OCI-M2 (cell line): ENCODE data around the gene FOXS1.

Experiments
- DNase-seq: peaks from one replicate; lab custom pipeline; 2025; ENCODE audit not compliant: unreplicated experiment; lab: John Stamatoyannopoulos, UW

FOXS1 gene

DNA sequence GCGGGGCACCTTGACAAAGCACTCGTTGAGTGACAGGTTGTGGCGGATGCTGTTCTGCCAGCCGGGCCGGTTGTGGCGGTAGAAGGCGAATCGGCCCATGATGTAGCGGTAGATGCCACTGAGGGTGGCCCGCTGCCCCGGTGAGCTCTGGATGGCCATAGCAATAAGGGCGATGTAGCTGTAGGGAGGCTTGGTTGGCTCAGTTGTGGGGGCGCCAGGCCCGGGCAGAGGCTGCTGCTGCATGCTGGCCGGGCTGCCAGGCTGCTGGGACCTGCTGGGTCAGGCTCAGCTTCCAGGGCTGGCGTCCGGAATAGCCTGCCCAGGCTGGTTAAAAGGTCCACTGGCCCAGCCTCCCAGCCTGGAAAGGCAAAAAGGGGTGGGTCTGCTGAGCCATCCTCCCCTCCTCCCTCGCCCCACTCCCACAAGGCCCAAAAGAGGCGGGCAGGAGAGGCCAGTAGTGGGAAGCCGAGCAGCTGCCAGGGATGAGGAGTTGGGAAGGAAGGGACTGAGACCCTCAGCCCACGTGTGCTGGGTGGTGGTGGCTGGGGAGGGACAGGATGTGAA, at the start of gene FOXS1:
Gene FOXS1 (minus strand): TSS at position 305 of the 564 bp plus-strand sequence. CDS start 62 bp downstream, at position 243.
- no peak for DNase-seq

DNA sequence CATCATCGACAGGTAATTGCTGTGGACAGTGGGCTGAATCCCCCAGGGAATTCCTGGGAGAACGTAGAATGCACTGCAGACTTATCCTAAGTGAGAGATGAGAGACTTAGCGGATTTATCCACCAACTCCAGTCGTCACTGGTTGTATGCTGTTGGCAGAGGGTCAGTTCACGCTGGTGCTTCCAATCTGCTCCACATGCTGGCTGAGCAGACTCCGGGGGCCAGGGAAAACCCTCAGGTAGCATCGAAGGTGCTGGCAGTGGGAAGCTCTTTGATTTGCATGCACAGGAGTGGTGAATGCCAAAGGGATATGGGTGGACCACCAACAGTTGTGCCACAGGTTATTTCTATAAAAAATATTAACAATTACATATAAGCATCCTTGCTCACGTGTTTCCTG, 45.2 kb upstream of the FOXS1 start:
- DNase-seq = no peak

DNA sequence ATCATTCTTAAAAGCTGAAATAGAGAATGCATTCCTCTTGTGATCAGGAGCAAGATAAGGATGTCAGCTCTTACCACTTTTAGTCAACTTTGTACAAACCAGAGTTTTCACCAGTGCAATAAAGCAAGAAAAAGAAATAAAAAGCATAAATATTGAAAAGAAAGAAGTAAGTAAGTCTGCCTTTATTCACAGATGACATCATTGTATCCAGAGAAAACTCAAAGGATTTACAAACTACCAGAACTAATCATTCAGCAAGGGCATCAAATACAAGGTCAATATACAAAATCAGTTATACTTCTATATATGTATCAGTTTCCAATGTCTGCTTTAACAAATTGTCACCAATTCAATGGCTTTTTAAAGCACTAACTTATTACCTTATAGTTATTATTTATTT, 38.4 kb upstream of the FOXS1 start:
- no peak for DNase-seq

DNA sequence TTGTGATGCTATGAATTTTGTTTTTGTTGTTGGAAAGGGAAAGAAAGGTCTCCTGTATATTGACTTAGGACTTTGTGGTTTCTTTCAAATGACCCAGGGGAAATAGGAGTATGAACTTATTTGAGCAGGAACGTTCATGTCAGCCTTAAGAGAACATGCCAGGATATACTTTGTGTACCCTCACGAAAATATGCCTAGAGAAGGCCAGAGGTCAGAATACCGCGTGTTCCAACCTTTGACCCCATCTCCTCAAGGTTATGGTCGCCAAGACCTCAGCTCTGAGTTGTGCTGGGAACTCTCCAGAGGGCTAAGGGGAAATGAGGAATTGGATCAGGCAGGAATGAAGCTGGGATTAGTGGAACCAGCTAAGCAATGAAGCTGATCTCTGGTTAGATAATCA, 36.5 kb upstream of the FOXS1 start:
- no peak for DNase-seq

DNA sequence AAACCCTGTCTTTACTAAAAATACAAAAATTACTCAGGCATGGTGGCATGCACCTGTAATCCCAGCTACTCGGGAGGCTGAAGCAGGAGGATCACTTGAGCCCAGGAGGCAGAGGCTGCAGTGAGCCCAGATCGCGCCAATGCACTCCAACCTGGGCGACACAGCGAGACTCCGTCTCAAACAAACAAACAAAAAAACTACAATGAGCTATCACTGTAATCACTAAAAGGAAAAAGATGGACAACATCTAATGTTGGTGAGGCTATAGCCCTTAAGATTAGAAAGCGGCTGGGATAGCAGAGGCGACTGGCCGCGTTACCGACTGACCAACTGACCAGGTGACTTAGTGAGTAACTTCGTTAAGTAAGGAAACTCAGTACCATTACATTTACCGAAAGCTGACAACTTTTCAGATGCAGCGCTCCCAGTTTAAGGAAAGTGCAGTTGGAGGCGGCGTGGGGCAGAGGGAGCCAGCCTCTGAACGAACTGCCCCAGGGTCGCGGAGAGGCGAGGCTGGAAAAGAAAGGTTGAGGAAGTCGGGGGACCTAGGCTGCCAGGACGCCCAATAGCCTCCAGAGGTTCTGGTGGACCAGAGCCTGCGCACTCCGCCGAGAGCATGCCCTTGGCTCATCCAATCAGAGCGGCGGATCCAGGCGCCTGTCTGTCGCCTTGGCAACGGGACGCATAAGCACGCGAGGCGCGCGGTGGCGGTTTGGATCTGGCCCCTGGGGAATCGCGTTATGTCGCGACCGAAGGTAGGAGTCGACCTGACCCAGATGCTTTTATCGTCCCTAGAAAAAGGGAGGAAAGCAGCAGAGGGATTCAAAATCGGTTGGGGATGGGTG, 34.0 kb upstream of the FOXS1 start:
- peak; percentile 89 for DNase-seq

DNA sequence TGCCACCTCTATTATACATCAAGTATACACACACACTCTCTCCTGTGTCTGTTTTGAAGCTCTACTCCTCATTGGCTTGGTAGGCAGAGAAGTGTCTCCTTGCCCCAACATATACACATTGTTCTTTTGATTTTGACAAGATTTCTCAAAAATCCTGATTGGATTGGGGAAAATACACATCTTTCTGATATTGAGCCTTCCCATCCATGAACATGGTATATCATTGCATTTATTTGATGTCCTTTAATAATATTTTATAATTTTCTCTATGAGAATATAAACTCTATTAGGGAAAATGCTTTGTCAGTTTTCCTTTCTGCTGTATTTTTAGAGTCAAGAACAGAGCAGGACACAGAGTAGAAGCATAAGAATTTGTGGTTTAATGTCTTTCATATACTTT, 32.3 kb upstream of the FOXS1 start:
- no peak for DNase-seq

DNA sequence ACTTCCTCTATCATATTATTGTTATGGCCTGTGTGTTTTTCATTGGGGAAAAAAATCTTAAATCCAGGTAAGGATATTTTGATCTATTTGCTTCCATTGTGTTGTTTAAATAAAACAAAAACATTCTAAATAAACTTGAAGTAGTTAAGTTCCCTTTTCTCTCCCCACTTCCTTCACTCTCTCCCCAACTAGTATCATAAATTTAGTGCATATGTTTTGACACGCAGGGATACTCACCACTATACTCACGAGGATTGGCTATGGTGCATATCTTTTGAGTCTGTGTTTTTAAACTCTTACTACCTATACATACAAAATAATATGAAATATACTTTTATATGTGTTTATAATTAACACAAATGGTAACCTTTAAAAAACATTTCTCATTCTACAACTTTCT, 30.3 kb upstream of the FOXS1 start:
- no peak for DNase-seq

DNA sequence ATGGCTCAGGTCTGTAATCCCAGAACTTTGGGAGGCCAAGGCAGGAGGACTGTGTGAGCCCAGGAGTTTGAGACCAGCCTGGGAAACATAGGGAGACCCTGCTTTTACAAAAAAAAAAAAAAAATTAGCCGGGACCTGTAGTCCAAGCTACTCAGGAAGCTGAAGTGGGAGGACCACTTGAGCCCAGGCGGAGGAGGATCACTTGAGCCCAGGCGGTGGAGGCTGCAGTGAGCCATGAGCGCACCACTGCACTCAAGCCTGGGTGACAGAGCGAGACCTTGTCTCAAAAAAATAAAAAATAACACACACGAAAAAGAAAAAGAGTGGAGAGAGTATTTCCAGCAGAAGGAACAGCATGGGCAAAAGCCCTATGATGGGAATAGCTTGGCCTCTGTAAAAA, 27.0 kb upstream of the FOXS1 start:
- DNase-seq = no peak

DNA sequence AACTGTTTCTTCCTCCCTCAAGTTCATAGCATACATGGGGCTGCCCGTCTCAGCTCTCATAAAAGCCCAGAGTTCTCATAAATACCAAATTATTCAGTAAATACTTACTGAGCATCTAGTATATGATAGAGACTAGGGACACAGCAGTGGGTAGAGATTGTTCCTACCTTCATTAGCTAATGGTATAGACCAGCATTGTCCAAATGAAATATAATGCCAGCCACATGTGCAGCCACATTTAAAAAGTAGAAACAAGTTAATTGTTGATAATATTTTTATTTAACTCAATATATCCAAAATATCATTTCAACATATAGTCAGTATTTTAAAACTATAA, 26.2 kb upstream of the FOXS1 start:
- DNase-seq = no peak

DNA sequence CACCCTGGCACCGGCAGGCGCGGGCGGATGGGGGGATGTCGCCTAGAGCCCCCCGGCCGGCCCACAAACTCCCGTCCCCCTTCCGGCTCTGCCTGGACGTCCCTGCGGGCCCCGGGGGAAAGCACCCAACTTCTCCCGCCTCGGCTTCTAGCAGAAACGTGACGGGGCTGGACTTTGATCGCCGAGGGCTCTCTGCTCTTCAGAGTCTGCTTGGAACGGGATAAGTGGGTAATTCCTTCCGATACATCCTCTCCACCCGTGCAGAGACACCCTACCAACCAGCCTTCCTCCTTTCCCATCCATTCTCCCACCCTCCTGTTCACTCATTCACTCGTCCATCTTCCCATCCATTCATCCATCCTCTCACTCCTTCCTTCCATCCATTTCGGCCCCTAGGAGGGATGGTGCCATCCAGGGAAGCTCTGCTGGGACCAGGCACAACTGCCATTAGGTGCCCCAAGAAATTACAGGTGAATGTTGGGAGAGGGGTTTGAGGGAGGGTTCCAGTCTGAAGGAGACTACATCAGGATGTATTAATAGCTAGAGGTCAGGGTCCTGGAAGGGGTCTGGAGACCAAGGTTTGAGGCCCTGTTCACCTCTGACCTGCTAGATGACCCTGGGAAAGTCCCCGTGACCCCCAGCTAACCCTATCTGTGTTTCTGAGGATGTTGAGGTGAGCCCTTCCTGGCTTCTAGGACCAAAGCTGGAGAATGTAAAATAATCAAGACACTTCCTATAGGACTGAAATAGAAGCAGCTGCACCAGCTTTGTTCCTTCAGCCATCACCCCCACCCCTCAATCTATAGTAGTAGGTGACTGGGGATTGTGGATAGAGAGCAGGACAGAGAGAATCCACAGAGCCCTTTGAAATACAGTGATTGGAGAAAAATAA, 25.6 kb upstream of the FOXS1 start:
- DNase-seq = no peak

DNA sequence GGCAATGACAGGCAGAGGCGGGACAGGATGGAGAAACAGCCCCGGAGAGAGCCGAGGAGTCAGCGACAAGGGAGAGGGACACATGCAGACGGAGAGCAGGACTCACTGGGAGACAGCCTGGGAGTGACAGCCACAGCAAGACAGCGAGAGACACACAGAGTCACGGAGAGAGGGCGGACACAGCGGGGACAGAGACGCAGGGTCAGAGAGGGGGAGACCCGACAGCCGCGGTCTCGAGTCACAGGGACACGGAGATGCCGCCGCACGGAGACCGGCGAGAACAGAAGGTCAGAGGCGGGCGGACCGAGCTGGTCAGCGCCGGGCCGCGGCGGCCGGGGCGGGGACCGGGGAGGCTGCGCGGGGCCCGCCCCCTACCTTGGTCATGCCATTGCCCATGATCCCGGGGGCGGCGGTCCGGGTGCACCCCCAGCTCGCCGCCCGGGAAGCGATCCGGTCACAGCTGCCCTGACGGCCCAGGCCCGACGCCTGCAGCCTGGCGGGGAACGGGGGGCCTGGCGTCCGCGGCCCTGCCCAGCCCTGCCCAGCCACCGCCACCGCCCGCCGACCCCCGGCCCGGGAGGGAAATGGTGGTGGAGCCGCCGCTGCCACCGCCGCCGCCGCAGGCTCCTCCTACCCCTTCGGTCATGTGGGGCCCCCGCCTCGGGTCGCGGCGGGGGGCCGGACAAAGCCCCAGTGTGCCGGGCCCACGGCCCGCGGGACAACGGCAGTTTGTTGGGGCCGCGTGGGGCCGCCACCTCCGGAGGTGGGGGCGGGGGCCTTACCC, 24.7 kb upstream of the FOXS1 start, which contains the start of the genes DUSP15 and TTLL9:
Gene DUSP15 (minus strand): TSS at position 586 of the 784 bp plus-strand sequence. CDS start 190 bp downstream, at position 396.
Gene TTLL9 (plus strand): TSS at position 693 of the 784 bp plus-strand sequence. CDS start 493 bp downstream, outside the sequence.
- DNase-seq = no peak

DNA sequence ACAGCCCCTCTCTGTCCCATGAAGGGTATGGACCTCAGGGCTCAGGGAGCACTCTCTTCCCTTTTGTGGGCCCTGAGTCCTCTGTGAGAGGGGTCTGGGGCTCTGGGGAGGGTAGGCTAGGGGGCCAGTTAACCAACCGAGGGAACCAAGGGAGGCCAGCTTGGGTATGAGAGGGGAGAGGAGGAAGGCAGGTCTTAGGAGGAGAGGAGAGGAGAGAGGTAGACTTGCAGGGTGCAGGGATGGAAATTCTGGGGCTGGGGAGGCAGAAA, 24.2 kb upstream of the FOXS1 start:
- DNase-seq = no peak

DNA sequence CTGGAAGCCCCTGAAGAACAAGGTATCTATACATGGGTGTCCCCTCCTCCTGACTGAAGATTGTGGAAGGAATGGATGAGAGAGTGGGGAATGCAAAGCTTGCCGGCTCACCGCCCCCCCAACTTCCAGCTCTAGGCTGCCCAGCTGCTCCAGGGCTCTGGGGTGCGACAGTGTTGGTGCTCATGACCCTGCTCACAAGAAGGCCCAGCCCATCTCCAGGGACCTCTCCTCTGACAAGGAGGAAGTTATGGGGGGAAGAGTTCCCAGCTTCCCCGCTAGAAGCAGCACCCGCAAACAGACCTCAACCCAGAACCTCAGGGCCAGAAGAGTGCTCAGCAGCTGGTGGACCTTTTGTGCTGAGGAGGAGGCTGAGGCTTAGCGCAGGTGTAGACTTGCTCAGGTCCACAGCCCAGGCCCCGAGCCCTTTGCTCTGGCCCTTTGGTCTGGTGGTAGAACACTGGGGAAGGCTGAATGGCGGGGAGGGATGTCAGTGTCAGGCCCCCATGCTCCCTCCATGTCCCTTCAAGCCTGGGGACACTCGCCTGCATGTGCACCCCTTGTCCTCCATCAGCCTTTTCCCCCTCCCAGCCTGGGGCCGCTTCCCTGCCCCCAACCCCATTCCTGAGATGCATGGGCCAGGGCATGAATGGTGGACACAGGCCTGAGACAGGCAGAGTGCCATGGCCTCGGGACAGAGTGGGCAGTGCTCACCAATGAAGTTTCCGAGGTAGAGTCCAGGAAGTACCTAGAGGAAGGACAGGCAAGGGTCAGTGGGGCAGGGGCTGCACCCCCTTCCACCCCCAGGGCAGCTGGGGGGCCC, 23.7 kb upstream of the FOXS1 start:
- no peak for DNase-seq

DNA sequence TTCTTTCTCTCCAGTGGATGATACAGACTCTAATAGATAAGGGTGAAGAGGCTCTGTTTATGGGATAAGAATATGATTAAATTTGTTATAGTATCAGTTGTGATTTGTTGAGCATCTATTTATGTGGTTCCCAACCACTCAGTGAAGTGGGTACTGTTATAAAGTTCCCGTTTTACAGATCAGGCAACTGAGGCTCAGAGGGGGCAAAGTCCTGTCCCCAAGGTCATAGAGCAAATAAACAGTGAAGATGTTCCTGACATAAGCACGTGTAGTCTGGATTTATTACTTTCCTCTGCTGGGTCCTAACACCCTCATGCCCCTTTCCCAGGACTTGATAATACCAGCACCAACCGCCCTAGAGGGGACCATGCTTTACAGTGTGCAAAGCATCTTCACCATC, 20.8 kb upstream of the FOXS1 start:
- DNase-seq = no peak

DNA sequence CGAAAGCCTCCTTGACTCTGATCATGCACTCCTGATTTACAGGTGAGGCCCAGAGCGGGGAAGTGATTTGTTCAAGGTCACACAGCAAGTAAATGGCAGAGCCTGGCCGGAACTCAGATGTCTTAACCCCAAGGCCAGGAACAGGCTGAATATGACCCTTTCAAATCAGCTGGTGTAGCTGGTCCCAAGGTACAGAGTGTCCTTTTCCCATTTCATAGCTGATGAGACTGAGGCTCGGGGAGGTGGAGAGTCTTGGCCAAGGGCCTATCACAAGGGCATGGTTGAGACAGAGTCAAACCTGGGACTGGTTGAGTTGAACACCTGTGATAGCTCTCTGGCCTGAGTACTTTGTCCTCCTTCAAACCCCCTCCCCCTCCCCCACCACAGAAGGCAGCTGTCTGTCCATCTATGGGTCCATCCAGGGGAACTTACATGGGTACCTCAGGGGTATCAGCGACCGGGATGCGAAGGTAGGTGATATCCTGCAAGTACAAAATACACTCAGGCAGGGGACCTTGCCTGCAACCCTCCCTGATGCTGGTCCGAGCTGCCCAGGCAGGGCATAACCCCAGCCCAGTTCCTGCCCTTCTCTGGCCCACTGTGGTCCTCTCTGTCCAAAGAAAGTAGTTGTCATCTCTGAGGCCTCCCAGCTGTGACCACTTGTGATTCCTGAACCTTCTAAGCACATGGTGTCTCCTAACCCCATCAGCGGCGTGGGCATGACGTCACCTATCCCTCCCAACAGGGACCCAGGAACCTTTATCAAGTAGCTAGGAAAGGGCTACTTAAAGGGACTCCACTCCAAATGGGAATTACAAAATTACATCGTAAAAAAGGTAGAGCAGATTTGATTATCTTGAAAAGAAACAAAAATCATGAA, 19.4 kb upstream of the FOXS1 start:
- no peak for DNase-seq

DNA sequence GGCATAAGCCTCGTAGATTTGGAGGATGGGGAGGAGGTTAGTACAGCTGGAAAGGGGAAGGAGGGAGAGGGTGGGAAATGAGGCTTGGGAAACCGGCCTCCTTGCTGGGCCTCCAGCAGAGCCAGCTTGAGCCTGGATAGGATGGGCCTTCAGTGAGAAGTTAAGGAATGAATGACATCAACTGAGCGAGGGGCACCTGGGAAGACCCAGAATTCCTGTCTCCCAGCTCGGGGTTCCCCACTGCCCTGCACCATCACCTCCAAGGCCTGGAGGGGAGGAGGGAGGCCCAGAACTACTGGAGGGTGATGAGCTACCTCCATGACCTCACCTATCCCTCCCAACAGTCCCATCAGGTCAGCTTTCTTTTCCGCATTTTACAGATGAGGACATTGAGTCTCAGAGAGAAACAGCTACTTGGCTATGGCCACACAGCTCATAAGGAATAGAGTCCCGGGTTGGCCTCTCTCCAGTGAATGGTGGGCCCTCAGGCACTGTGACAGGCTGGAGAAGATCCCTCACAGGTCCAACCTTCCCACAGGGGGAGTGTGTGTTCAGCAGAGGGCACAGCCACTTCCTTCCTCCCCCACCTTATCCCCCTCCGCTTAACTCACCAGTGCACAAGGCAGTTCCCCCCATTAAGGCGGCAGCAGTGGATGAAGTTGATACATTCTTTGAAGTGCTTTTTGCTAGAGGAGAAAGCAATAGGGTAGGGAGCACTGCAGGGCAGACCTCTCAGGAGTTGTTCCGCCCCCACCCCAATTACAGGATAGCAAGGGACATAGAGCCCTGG, 18.1 kb upstream of the FOXS1 start:
- DNase-seq = no peak

DNA sequence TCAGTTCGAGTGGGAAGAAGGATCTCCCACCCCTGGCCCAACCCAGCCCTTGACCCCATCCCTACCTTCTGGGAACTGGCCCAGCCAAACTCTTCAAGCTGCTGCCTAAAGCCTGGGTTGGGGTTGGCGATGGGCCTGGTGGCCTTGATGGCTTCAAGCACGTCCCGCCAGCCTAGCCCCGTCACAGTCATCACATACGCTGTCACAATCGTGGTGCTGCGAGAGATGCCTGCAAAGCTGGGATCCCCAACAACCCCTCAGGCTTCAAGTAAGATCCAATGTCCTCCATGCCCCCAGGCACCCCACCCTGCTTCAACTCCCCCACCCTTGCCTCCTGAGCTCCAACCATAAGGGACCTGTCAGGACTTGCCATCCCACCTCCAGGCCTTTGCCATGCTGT, 17.1 kb upstream of the FOXS1 start:
- no peak for DNase-seq

DNA sequence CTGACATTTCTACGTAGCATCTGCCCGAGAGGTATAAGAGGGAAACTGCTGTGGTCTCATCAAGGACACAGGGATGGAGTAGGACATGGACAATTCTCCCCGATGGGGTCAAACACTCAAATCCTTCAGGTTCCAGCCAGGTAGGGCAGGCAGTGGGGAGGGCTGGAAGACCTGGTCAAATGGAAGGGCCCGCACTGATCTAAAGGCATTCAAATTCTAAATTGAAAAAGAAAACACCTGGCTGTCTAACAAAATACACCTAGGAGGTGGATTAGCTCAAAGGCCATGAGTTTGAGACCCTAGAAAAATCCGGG, 16.7 kb upstream of the FOXS1 start:
- no peak for DNase-seq
